Muscle of back (tissue), 11 donors: ENCODE results near the gene MRPS30. TPM values are rescaled to one million over a fixed set of nuclear protein-coding genes. Genes with fewer than 3 reads are reported as not detected.
"Not testable (repeated sequence)": the region's sequence is repeated elsewhere in the genome, so short reads cannot be mapped to it uniquely, and the experiment has no call there.

Source experiments
- DNase-seq, 3 donors: peaks; one replicate each; pipeline versions ENCODE4 v3.0.0 to v3.0.0-alpha.2; 2013
- polyA plus RNA-seq, 10 donors: library from polyadenylated mRNA; unstranded; fragments of 120-200 nt; gene quantifications; one replicate each; pipeline ENCODE4 v1.2.1, GENCODE V29; 2013; ENCODE audit not compliant: insufficient read length in 10 of 10

The MRPS30 gene
- polyA plus RNA-seq, 10 donors, result 33.6 to 49.8 (median 39.7) TPM

DNA sequence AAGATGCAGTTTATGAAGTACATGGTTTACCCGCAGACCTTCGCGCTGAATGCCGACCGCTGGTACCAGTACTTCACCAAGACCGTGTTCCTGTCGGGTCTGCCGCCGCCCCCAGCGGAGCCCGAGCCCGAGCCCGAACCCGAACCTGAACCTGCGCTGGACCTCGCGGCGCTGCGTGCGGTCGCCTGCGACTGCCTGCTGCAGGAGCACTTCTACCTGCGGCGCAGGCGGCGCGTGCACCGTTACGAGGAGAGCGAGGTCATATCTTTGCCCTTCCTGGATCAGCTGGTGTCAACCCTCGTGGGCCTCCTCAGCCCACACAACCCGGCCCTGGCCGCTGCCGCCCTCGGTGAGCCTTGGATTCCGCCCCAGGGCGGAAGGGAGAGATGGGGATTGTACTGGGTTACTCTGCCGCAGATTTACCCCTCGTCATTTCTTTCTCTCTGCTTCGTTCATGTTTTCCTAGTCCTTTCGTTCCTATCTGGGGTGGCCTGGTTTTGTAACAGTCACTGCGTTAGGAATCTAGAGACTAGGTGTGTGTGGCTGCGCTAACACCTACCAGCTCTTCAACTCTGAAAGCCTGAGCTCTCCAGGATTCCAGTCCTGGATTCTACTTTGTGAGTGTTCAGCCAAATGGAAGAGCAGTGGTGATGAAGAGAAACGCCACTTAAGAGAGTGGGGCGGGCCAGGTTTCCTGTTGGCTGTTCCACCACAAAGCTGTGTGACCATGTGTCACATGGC lies 638 bp downstream of the MRPS30 start:
- peak; percentile 27 to 59 (median 32) for DNase-seq

DNA sequence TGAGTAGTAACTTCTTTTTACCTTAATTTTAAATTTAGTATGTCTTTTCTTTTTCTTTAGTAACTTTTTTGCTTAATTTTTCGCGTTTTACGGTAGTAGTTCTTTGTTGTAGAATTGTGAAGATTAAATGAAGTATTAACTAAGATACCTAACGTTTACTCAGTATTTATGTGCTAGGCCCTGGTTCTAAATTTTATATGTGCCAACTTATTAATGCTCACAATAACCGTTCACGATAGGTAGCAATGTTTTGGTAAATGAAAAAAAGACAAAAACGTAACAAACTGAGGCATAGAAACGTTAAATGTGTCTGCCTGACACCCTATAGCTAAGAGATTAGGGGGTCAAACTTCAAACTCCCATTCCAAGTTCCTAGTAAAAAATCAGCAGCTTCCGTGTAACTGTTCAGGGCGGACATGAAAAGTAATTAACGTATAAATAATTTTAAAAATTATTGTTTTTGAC lies 1.2 kb downstream of the MRPS30 start:
- DNase-seq, result peak in 2 of 3 donors; percentile 1 to 10

DNA sequence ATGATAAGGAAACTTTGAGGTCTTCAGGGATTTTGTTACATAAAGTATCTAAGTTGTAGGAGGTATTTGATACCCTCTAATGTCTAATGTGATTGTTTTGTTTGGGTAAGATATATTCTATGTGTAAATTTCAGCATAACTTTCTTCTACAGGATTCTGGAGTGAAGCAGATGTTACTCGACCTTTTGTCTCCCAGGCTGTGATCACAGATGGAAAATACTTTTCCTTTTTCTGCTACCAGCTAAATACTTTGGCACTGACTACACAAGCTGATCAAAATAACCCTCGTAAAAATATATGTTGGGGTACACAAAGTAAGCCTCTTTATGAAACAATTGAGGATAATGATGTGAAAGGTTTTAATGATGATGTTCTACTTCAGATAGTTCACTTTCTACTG lies 6.0 kb downstream of the MRPS30 start:
- DNase-seq, result no peak

DNA sequence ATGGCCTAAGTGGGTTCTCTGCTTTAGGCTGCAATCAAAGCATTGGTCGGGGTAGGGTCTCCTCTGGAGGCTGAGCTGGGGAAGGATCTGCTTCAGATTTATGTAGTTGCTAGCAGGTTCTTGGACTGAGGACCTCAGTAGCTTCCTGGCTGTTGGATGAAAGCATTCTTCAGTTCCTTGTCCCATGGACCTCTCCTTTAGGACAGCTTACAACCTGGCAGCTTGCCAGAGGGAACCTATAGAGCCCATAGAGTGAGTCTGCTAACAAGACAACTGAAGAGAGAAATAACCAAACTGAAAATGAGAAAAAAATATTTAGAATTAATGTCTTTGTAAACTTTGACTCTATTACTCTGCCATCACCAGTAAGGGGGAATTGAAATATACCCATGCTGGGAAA lies 12.4 kb downstream of the MRPS30 start:
- peak in 1 of 3 donors; percentile 2 for DNase-seq

DNA sequence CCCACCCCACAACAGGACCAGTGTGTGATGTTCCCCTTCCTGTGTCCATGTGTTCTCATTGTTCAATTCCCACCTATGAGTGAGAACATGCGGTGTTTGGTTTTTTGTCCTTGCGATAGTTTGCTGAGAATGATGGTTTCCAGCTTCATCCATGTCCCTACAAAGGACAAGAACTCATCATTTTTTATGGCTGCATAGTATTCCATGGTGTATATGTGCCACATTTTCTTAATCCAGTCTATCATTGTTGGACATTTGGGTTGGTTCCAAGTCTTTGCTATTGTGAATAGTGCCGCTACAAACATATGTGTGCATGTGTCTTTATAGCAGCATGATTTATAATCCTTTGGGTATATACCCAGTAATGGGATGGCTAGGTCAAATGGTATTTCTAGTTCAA lies 15.9 kb downstream of the MRPS30 start:
- not testable (repeated sequence) for DNase-seq

DNA sequence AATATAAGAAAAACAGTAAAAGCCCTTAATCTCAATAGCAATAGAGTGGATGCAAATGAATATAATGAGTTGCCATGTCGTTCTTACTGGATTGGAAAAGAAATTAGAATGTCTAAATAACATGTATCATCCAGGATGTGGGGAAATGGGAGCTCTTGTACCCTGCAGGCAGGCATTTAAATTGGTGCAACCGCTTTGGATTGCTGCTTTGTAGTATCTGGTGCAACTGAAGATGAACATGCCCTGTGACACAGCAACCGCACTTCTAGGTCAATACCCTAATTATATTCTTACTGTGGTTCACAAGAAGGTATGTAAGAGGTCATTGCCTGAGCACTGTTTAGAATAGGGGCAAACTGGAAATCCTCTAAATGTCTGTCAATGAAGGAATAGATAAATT lies 18.9 kb downstream of the MRPS30 start:
- no peak for DNase-seq

DNA sequence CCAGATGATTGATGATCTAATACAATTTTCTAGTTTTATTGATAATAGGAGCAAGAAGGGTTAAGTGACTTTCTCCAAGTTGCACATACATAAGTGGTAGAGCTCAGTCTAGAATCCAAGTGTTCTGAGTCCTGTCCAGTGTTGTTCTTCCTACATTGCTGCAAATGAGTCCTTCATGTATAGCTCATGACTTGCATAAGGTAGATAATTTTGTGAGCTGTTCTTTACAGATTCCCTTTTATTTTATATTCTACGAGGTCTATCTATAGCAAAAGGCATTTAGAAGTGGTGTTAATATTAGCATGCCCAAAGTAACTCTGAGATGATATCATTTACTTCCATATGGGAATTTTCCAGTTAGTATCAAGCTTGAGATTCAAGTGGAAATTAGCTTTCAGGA lies 20.0 kb downstream of the MRPS30 start:
- no peak for DNase-seq

DNA sequence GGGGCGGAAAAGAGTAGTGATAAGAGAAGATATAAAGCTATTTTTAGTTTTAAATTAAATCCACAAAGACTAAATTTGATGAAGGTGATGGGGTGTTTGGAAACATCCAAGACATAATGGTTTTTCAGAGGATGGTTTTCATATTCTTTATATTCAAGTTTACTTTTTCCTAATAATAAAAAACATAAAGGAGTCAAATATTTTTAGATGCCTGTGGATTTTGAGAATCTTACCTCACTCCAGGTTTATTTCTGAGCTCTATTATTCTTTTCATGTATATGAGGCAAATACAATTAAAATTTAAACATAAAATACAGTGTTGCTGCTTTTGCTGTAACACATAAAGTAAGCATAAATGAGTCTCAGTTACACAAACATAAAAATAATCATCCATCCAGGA lies 22.2 kb downstream of the MRPS30 start:
- no peak for DNase-seq

DNA sequence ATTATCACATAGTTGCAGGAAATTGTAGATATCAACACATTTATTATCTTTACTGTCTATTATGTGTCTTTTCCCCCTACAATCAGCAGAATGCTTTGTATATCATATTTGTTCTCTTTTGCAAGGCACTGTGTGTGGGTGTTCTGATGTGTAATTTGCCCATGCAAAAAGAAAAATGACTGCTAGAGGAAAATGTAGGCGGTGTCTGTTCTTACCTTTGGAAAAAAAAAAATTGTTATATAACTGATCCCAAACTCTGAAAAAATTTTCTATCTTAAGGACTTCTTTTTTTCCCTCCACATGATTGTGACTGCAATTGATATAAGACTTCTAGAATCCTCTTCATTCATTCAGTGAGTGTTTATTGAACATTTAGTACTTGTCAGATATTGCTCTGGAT lies 24.5 kb downstream of the MRPS30 start:
- no peak for DNase-seq

DNA sequence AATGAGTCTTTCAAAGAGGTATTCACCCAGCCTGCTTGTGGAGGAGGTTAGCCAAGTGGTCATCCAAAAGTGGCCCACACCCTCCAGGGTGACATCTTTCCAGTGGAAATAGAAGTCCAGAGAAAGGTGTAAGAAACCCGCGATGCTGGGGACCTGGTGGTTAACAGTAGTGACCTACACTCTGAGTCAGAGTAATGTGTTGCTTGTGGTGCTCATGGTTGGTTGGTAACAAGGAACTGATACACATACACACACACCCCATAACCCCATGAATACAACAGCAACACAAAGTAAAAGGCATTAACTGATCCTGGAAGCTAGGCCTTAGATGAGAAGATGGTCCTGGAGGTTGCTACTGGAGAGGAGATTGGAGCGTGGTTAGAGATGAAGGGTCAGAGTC lies 26.9 kb downstream of the MRPS30 start:
- no peak for DNase-seq

DNA sequence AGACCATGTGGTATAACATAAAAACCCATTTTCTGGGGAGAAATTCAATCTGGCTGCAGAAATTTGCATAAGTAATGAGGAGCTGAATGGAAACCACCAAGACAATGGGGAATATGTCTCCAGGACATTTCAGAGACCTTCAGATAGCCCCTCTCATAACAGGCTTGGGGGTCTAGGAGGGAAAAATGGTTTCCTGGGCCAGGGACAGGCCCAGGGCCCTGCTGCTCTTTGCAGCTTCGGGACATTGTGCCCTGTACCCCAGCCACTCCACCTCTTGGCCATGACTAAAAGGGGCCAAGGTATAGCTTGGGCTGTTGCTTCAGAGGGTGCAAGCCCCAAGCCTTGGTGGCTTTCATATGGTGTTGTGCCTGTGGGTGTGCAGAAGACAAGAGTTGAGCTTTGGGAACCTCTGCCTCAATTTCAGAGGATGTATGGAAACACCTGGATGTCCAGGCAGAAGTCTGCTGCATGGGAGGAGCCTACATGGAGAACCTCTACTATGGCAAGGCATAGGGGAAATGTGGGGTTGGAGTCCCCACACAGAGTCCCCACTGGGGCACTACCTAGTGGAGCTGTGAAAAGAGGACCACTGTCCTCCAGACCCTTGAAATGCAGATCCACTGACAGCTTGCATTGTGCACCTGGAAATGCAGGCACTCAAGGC lies 30.4 kb downstream of the MRPS30 start:
- no peak for DNase-seq

DNA sequence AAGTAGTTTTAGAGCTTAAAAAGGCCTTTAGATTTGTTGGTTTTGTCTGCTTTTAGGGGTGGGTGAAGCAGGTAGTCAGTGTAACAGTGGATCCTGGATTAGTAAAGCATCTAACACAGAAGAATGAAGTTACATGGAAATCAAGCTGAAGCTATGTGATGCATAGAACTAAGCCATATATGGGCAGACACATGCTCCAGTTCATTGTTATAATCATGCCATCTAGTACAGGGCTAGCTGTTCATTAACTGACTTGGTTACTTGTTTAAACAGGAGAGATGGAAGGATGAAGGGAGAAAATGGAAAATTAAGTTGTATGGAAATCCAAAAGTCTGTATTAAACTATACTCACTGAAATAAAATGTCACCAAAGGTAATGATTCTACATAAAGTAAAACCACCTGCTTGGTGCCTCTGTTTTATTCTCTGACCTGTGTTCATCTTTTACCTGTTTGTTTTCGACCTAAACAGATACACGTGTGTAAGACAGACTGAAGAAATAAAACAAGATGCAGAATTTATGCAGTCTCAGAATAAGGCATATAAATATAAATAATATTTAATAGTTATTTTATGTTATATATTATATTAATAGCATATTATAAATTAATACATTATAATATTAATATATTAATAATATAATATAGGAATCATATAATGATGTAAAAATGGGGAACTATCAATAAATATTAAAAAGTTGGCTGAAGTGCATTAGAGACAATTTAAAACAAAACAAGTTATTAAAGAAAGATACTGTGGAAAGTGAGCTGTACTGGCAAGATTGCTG lies 33.9 kb downstream of the MRPS30 start:
- no peak for DNase-seq

DNA sequence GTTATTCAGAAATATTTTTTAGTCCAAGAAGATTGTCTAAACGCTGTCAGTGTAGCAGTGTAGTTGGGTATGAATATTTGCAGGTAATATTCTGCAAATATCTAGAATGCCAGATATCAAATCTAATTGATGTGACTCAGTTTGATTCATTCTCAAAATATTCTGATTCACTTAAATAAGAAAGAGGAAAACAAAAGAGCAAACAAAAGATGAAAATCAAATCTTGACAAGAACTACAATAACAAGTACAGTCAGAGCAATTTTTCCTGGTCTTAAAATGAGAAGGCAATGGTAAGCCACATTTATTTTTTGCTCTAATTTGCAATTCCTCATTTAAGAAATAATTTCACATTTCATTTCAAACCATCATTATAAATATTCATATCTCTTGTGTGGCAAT lies 36.0 kb downstream of the MRPS30 start:
- DNase-seq, result no peak

DNA sequence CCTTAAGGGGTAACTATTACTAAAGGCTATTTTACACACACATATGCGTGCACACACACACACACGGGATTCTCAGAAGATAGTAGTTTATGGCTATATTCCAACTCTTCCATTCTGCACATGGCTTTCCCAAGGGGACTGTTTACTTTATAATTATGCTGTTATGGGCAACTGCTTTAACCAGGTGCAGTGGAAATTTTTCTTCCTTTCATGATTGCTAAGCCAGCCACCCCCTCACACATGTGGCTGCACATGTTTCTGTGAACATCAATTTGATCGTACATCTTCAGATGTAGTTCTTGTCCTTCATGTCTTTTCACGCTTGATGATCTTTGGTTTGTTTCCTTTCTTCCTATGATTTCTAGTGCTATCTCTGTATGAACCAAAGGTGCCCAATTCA lies 37.0 kb downstream of the MRPS30 start:
- no peak for DNase-seq

DNA sequence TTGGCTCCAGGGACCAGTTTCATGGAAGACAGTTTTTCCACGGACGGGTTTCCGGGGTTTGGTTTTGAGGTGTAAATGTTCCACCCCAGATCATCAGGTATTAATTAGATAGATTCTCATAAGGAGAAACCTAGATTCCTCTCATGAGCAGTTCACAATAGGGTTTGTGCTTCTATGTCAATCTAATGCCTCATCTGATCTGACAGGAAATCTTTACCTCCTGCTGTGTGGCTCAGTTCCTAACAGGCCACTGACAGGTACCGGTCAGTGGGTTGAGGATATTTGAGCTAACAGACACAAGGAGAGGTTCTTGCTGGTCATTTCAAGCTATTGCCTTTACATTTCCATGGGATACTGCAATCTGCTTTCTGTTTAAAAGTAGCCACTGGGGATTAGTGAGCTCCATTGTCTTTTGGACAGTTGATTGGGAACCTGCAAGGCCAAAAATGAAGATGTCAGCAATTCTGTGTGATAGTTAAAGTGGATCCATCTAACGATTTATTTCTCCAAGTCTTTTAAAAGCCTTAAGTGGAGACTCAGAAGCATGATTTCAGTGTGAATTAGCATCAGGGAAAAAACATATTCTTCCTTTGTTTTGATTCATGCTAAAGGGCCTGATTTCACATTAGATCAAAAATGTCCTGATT lies 38.6 kb downstream of the MRPS30 start:
- no peak for DNase-seq

DNA sequence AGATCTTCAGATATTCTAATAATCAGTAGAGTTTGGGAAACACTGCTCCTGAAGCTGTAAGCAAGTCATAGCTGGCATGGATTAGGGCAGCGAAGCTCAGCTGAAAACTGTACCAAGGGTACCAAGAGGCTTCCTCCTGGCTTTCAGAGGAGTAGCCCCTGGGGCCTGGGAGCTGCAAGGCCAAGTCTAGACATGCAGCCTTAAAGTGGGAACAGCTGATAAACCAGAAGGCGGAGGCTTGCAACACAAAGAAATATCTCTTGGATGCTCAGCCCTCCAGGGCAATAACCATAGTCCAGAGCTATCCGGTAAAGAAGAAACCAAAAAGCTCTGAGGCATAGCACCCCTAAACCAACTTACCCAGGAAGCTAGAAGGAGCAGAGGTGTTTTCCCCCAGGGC lies 51.5 kb downstream of the MRPS30 start:
- DNase-seq, result no peak

DNA sequence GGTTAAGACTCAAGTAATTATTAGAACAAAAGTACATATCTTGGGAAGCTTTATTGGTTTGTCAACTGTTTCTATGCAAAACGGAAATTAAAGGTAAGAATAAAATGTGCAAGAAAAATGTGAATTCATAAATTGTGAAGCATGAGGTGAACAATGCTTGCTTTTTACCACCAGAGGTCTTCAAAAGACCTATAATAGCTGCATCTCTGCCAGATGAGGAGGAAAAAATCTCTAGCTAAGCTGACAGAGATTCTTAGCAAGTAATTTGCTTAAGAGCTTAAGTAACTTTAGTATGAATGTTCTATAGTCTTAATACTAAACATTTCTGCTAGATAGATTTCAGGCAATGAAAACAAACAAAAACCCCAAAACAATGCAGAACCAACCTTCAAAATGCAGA lies 54.1 kb downstream of the MRPS30 start:
- DNase-seq, result peak in 1 of 3 donors; percentile 1
